Kidney (tissue), 22 donors: ENCODE data around the gene ZMYM3. TPM values are rescaled to one million over a fixed set of nuclear protein-coding genes. Genes with fewer than 3 reads are reported as not detected.

Experiments
- DNase-seq, 5 donors: peaks; one replicate each; pipeline ENCODE4 v3.0.0-alpha.2; 2013 to 2020
- FAIRE-seq: peaks from 2 replicates; lab custom pipeline; 2012; peaks lifted over from hg19 to GRCh38; lab: Jason Lieb, UNC
- H3K27ac ChIP-seq, 2 donors: one replicate each; pipeline ENCODE4 v1.7.0; 2013; ENCODE audit warnings: low read depth in 2 of 2, low read length in 2 of 2, inconsistent platforms in 1 of 2
- H3K27me3 ChIP-seq: one replicate; pipeline ENCODE4 v1.7.1; 2013; ENCODE audit warnings: low read length, inconsistent platforms; ENCODE audit not compliant: control insufficient read depth, insufficient read depth
- H3K36me3 ChIP-seq, 3 donors: one replicate each; pipeline versions ENCODE4 v1.7.0 to v1.7.1; 2013; ENCODE audit warnings: low read length in 3 of 3, control low read depth in 1 of 3, inconsistent platforms in 1 of 3; ENCODE audit not compliant: insufficient read depth in 3 of 3, control insufficient read depth in 2 of 3
- H3K4me1 ChIP-seq, 3 donors: one replicate each; pipeline versions ENCODE4 v1.7.0 to v1.7.1; 2013; ENCODE audit warnings: low read length in 3 of 3, inconsistent platforms in 1 of 3, low read depth in 1 of 3; ENCODE audit not compliant: control insufficient read depth in 2 of 3, insufficient read depth in 2 of 3
- H3K4me3 ChIP-seq, 3 donors: one replicate each; pipeline versions ENCODE4 v1.7.0 to v1.8.1; 2013; ENCODE audit warnings: low read length in 3 of 3, control low read depth in 1 of 3, inconsistent platforms in 1 of 3
- H3K9ac ChIP-seq, 3 donors: one replicate each; pipeline versions ENCODE4 v1.7.0 to v1.7.1; 2013; ENCODE audit warnings: low read length in 3 of 3, control low read depth in 1 of 3, inconsistent platforms in 1 of 3
- H3K9me3 ChIP-seq, 3 donors: one replicate each; pipeline versions ENCODE4 v1.7.0 to v1.7.1; 2013; ENCODE audit warnings: low read length in 3 of 3, control low read depth in 1 of 3, inconsistent platforms in 1 of 3; ENCODE audit not compliant: control insufficient read depth in 2 of 3, insufficient read depth in 1 of 3
- intact Hi-C: fragments of 100-400 bp; cut with DNase I; formaldehyde crosslinking; loops from one replicate; pipeline ENCODE4 v1.11.1; 2022
- long read RNA-seq, 10 donors: library from polyadenylated mRNA in 1 of 10; unstranded in 1 of 10; transcript quantifications; one replicate each; pipeline ENCODE4 v2.0.0 and lab custom pipeline, GENCODE V29; 2021 to 2026
- polyA plus RNA-seq: library from polyadenylated mRNA; stranded (reverse); fragments of 350-450 nt; fragmentation: Illumina TruSeq; extraction: RNeasy Lipid Tissue Mini Kit (QIAGEN cat#74804); gene quantifications from one replicate; pipeline ENCODE4 v1.2.3, GENCODE V29; 2014; ENCODE audit warnings: low read depth, low replicate concordance; ENCODE audit not compliant: insufficient read depth
- total RNA-seq: library from RNA; stranded (reverse); fragmentation: NEBNext Ultra II Directional; extraction: Animal tissue kit (Norgen Biotek cat#: 25700); gene quantifications from one replicate; pipeline ENCODE4 v1.2.1, GENCODE V29; 2021
- TF ChIP-seq, protein P1 (sequence below): IDR thresholded peaks from 3 replicates; pipeline ENCODE4 v1.5.1; 2012; ENCODE audit warnings: mild to moderate bottlenecking, moderate library complexity, borderline replicate concordance; ENCODE audit not compliant: insufficient read depth; ENCODE audit errors: extremely low read depth
- donor health status: control.
- donor health status: control.
- donor health status: control.
- donor health status: control.
- donor health status: control.
- donor health status: DM: yes; HTN: yes; CAD: no.
- donor health status: Normal renal cell carcinoma (clear cell type).

ZMYM3 gene
- total RNA-seq: 26.7 TPM
- 9.7 TPM for polyA plus RNA-seq
- long read RNA-seq, donor 1, partial matches to known transcripts: 0 of 1 reads
- long read RNA-seq, donor 1, other reads (novel, unspliced or antisense): 0 of 1 reads
- long read RNA-seq, donor 2: 0 reads
- long read RNA-seq, donor 3, partial matches to known transcripts: 0 of 1 reads
- long read RNA-seq, donor 3, other reads (novel, unspliced or antisense): 0 of 1 reads
- long read RNA-seq, donor 4, full-length matches to known transcripts: 3 of 9 reads
- long read RNA-seq, donor 4, partial matches to known transcripts: 6 of 9 reads
- long read RNA-seq, donor 4, other reads (novel, unspliced or antisense): 0 of 9 reads
- long read RNA-seq, donor 5: 0 reads
- long read RNA-seq, donor 6, partial matches to known transcripts: 51 of 85 reads
- long read RNA-seq, donor 6, other reads (novel, unspliced or antisense): 34 of 85 reads
- long read RNA-seq, donor 7, partial matches to known transcripts: 2 of 8 reads
- long read RNA-seq, donor 7, other reads (novel, unspliced or antisense): 6 of 8 reads
- long read RNA-seq, donor 8, partial matches to known transcripts: 0 of 1 reads
- long read RNA-seq, donor 8, other reads (novel, unspliced or antisense): 0 of 1 reads
- long read RNA-seq, donor 9: 0 reads
- long read RNA-seq, donor 10, partial matches to known transcripts: 144 of 245 reads
- long read RNA-seq, donor 10, other reads (novel, unspliced or antisense): 101 of 245 reads

DNA sequence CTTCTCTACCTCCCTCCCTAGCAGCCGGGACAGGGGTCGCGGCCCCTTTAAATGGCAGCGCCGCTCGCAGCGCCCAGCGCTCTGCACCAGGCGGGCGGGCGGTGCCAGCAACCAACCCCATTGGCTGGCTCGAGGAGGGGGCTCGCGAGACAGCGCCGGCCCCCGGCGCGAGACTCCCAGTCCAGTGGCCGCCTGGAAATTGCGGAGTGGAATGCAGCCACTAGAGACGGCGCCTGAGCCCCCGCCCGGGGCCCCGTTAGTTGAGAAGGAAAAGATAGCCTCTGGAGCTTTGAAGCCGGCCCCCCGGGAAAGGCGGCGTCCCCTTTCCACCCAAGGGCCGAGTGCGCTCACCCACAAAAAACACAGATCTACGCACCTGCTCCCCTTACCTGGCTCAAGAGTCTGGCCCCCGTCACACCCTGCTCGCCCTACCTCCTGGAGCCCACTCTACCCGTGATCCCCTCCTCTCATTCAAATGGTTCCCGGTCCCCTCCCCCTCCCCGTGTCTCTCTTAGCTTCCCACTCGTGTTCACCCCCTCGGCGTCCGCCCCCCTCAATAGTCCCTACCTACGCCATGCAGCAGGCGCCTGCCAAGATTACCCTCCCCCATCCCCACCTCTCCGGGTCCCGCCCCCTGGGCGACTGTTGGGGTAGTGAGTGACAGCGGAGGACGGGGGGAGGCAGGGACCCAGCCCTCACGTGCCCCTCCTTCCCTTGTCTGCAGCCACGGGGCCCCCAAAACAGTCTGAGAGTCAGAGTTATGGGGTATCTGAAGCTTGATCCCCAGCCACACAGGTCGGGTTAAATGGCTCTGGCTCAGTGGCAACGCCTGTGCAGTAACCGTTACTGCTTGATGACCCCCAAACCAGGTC, at the start of gene ZMYM3:
ZMYM3 (minus strand) TSS at position 49 of the 872 bp plus-strand sequence. CDS start 885 bp downstream, outside the sequence.
- TF ChIP-seq, protein P1, sequence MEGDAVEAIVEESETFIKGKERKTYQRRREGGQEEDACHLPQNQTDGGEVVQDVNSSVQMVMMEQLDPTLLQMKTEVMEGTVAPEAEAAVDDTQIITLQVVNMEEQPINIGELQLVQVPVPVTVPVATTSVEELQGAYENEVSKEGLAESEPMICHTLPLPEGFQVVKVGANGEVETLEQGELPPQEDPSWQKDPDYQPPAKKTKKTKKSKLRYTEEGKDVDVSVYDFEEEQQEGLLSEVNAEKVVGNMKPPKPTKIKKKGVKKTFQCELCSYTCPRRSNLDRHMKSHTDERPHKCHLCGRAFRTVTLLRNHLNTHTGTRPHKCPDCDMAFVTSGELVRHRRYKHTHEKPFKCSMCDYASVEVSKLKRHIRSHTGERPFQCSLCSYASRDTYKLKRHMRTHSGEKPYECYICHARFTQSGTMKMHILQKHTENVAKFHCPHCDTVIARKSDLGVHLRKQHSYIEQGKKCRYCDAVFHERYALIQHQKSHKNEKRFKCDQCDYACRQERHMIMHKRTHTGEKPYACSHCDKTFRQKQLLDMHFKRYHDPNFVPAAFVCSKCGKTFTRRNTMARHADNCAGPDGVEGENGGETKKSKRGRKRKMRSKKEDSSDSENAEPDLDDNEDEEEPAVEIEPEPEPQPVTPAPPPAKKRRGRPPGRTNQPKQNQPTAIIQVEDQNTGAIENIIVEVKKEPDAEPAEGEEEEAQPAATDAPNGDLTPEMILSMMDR: no peak
- Histone ChIP-seq H3K4me1 (peaks cover 0 to 2% (median 0%) of the 10 kb centered on the region in 3 donors), H3K9ac (peak within 1 kb of the TSS; percentile 47 to 61 (median 55)), H3K4me3 (peak within 1 kb of the TSS; percentile 74 to 76 (median 76)), H3K9me3 (no peaks in the 10 kb centered on the region), H3K27ac (peak within 1 kb of the TSS; percentile 74 to 75), H3K36me3 (peaks cover 0 to 9% (median 0%) of the 10 kb centered on the region in 3 donors), H3K27me3 (no peaks in the 10 kb centered on the region)
- DNase-seq: peak; percentile 89 to 95 (median 92)
- intact Hi-C loops: no loop called here
- FAIRE-seq: no peak

DNA sequence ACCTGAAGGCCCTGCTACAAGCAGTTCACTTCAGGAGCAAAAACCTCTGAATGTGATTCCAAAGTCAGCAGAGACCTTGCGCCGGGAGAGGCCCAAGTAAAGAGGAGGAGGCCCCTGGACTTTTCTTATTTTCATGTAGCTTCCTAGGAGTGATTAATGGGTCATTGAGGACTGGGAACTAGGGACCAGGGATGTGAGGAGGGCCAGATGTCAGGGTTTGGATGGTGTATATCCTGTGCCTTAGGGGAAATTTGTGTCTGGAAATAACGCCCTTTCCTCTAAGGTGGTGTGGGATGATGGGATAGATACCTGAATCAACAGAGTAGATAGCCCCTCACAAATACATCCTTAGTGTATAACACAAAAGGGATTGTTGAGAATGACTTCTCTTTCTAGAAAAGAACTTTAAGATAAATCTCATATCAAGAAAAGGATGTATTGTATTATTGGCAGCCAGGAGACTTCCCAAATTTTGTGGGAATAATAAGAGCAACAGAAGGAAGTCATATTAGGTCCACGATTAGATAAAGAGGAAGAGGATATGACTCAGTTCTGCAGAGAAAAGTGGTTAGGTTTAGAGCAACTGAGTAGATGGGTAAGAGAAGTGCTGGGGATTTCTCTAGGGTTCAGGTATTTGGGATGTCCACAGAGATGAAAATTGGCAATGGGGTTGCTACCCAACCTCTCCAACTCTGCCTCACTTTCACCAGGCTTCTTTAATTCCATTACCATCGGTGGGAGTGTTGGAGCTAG, 48.7 kb upstream of the ZMYM3 start:
- Histone ChIP-seq H3K4me3 (no peak overlapping the region), H3K9me3 (no peaks in the 10 kb centered on the region), H3K27me3 (no peaks in the 10 kb centered on the region), H3K27ac (no peak overlapping the region), H3K4me1 (no peaks in the 10 kb centered on the region), H3K9ac (no peak overlapping the region), H3K36me3 (peaks cover 3 to 8% (median 7%) of the 10 kb centered on the region in 3 donors)
- TF ChIP-seq, protein P1: no peak
- no peak for DNase-seq
- intact Hi-C loops: no loop called here
- FAIRE-seq: no peak
